Smooth muscle cell (in vitro differentiated cells): ENCODE results near the gene SGMS1. TPM values are rescaled to one million over a fixed set of nuclear protein-coding genes. Genes with fewer than 3 reads are reported as not detected.

Source experiments
- DNase-seq: peaks from one replicate; lab custom pipeline; 2025; ENCODE audit not compliant: unreplicated experiment; lab: John Stamatoyannopoulos, UW
- H2AFZ ChIP-seq: fragments of 200-600 bp; sonication (generic); 2 replicates; pipeline ENCODE4 v1.6.0; 2016; ENCODE audit warnings: antibody characterized with exemption, low read depth, mild to moderate bottlenecking
- H3F3A ChIP-seq: fragments of 200-600 bp; sonication (generic); 2 replicates; pipeline ENCODE4 v1.6.0; 2017; ENCODE audit warnings: antibody characterized with exemption, low read depth
- H3K27ac ChIP-seq: fragments of 200-600 bp; sonication (generic); 2 replicates; pipeline ENCODE4 v1.5.1; 2016; ENCODE audit warnings: low read depth, mild to moderate bottlenecking
- H3K27me3 ChIP-seq: fragments of 200-600 bp; sonication (generic); 2 replicates; pipeline ENCODE4 v1.6.1; 2016; ENCODE audit warnings: low read depth, mild to moderate bottlenecking
- H3K36me3 ChIP-seq: fragments of 200-600 bp; sonication (generic); 2 replicates; pipeline ENCODE4 v1.5.1; 2016; ENCODE audit warnings: low read depth
- H3K4me1 ChIP-seq: fragments of 200-600 bp; sonication (generic); 2 replicates; pipeline ENCODE4 v1.5.1; 2016; ENCODE audit warnings: low read depth
- H3K4me2 ChIP-seq: fragments of 200-600 bp; sonication (generic); 2 replicates; pipeline ENCODE4 v1.6.0; 2016; ENCODE audit warnings: mild to moderate bottlenecking
- H3K4me3 ChIP-seq: fragments of 200-600 bp; sonication (generic); 2 replicates; pipeline ENCODE4 v1.5.1; 2016; ENCODE audit warnings: mild to moderate bottlenecking
- H3K79me2 ChIP-seq: fragments of 200-600 bp; sonication (generic); 2 replicates; pipeline ENCODE4 v1.6.0; 2016; ENCODE audit warnings: low read depth, mild to moderate bottlenecking
- H3K9ac ChIP-seq: fragments of 200-600 bp; sonication (generic); 2 replicates; pipeline ENCODE4 v1.6.0; 2016; ENCODE audit warnings: low read depth
- H3K9me3 ChIP-seq: fragments of 200-600 bp; sonication (generic); replicated peaks from 2 replicates; pipeline ENCODE4 v1.5.1; 2016; ENCODE audit warnings: low read depth
- H4K20me1 ChIP-seq: fragments of 200-600 bp; sonication (generic); 2 replicates; pipeline ENCODE4 v1.6.0; 2016; ENCODE audit warnings: low read depth
- WGBS: methylation state at CpG from one replicate; pipeline ENCODE4 v1.1.7; 2016; ENCODE audit warnings: low lambda C conversion rate; 5-methylcytosine and 5-hydroxymethylcytosine counted together
- polyA plus RNA-seq: library from polyadenylated mRNA; unstranded; fragments of >200 nt; fragmentation: Nextera tagmentation; extraction: Ambion mirVana; gene quantifications from 2 replicates; pipeline ENCODE4 v1.2.1, GENCODE V29; 2016
- total RNA-seq: library from RNA; depleted of rRNA; stranded (reverse); fragments of >200 nt; gene quantifications from 2 replicates; pipeline ENCODE4 v1.2.3, GENCODE V29; 2014
- TF ChIP-seq, protein P1 (sequence below): fragments of 200-600 bp; sonication (generic); IDR thresholded peaks from 2 replicates; pipeline ENCODE4 v1.5.1; 2017; ENCODE audit warnings: borderline replicate concordance, mild to moderate bottlenecking, antibody characterized with exemption; ENCODE audit not compliant: insufficient read depth, poor library complexity, severe bottlenecking

The SGMS1 gene
- total and polyA plus RNA-seq, 2 experiments from 2014 or later, result 4.0 to 14.3 TPM

DNA sequence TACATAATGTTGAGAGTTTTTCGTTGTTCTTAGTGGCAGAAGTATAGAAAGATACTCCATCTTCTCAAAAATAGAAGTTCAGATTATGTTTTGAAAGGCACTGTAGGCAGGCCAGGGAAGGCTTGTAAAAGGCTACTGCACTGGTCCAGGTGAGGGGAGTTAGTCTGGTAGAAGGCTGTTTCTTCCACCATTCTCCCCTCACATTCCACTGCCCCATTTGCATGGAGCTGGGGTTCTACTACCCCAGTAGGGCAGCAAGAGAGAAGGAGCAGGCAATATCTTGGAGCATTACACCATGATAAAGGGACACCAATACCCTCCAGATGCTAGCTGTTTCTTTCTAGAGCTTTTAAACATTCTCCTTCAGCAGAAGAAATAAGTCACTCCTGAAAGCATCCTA, 16.5 kb upstream of the SGMS1 start:
- Histone ChIP-seq H4K20me1 (no peaks in the 10 kb centered on the region), H3K27ac (no peak overlapping the region), H3F3A (no peaks in the 10 kb centered on the region), H2AFZ (no peak overlapping the region), H3K79me2 (no peaks in the 10 kb centered on the region), H3K4me3 (no peak overlapping the region), H3K4me2 (no peak overlapping the region), H3K36me3 (no peaks in the 10 kb centered on the region), H3K9ac (no peak overlapping the region), H3K4me1 (no peaks in the 10 kb centered on the region), H3K27me3 (peaks cover 4% of the 10 kb centered on the region), H3K9me3 (no peaks in the 10 kb centered on the region)
- 88% methylated on average over 1 of the region's 1 CpG for WGBS
- TF ChIP-seq, protein P1, sequence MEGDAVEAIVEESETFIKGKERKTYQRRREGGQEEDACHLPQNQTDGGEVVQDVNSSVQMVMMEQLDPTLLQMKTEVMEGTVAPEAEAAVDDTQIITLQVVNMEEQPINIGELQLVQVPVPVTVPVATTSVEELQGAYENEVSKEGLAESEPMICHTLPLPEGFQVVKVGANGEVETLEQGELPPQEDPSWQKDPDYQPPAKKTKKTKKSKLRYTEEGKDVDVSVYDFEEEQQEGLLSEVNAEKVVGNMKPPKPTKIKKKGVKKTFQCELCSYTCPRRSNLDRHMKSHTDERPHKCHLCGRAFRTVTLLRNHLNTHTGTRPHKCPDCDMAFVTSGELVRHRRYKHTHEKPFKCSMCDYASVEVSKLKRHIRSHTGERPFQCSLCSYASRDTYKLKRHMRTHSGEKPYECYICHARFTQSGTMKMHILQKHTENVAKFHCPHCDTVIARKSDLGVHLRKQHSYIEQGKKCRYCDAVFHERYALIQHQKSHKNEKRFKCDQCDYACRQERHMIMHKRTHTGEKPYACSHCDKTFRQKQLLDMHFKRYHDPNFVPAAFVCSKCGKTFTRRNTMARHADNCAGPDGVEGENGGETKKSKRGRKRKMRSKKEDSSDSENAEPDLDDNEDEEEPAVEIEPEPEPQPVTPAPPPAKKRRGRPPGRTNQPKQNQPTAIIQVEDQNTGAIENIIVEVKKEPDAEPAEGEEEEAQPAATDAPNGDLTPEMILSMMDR, result no peak
- no peak for DNase-seq

DNA sequence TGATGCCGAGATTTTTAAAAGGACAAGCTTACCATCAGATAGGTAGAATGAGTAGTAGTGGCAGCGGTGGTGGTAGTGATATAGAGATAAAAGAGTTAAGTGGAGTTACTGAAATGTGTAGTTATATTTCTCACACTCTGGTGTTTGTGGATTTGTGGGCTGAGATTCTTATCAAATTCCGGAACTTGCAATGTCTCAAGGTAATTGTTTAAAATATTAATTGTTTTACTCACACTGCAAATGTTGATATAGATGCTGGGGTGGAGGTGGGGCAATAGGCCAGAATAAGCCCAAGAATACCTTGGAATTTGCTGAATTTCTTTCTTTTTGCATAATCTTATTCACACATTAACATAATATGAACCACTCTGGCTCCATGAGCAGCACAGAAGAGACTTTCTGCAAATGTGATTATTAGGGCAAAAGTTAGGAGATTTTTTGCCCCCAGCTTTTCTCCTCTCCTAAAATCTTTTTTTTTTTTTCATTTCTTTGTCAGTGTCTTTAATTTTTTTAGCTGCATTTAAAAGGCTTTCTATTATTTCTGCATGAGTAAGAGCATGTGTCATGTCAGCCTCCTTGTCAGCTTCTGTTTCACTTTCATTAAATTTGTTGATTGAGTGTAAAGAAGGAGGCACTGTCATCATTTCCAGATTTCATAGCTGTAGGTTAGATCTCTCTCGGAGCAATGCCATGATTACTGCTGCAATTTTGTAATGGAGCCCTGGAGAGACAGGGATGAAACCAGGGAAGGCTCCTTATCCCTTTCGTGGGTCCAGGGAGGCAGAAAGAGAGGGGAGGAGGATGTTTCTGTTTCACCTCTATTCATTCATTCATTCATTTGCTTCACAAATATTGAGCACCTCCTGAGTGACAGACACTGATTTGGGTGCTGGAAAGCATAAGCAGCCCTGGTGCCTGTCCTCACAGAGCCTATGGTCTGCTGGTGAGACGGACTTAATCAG, 13.1 kb upstream of the SGMS1 start:
- no peaks in the 10 kb centered on the region for H3F3A ChIP-seq
- no peak overlapping the region for H3K4me3 ChIP-seq
- no peaks in the 10 kb centered on the region for H3K27me3 ChIP-seq
- no peak overlapping the region for H3K9ac ChIP-seq
- no peak overlapping the region for H2AFZ ChIP-seq
- H3K36me3 ChIP-seq, result no peaks in the 10 kb centered on the region
- no peaks in the 10 kb centered on the region for H3K9me3 ChIP-seq
- H3K27ac ChIP-seq, result no peak overlapping the region
- TF ChIP-seq, protein P1, result no peak
- 86% methylated on average over 6 of the region's 6 CpGs for WGBS
- no peak overlapping the region for H3K4me2 ChIP-seq
- DNase-seq, result no peak
- no peaks in the 10 kb centered on the region for H3K79me2 ChIP-seq
- H4K20me1 ChIP-seq, result no peaks in the 10 kb centered on the region
- H3K4me1 ChIP-seq, result no peaks in the 10 kb centered on the region

DNA sequence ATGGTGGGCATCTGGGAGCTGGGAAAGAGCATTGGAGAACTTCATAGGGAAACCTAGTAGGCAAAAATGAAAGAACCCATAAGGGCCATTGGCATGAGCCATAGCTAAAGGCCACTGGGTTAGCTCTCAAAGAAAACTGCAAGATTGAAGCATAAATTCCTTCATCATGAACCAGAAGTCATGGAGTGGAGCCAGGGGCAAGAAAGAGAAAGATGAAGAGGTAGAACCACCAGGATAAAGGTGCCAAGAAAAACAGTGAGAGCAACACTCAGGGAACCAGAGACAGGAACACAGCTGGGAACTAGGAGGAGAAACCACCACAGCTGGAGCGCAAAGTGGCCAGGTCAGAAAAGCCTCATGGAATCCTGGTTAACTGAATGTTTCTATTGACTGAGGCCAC, 11.5 kb upstream of the SGMS1 start:
- Histone ChIP-seq H3K27me3 (no peaks in the 10 kb centered on the region), H3K4me3 (no peak overlapping the region), H4K20me1 (no peaks in the 10 kb centered on the region), H3F3A (no peaks in the 10 kb centered on the region), H3K4me2 (no peak overlapping the region), H3K9me3 (no peaks in the 10 kb centered on the region), H3K36me3 (no peaks in the 10 kb centered on the region), H3K9ac (no peak overlapping the region), H3K27ac (no peak overlapping the region), H3K4me1 (no peaks in the 10 kb centered on the region), H3K79me2 (no peaks in the 10 kb centered on the region), H2AFZ (no peak overlapping the region)
- TF ChIP-seq, protein P1, result no peak
- WGBS, result 100% methylated on average over 1 of the region's 1 CpG
- DNase-seq, result no peak
